Activated CD4-positive, alpha-beta T cell treated with anti-CD3 and anti-CD28 coated beads for 36 hours (primary cell): ENCODE measurements around the gene ADGRB3. TPM values are rescaled to one million over a fixed set of nuclear protein-coding genes. Genes with fewer than 3 reads are reported as not detected.
"Not testable (repeated sequence)": the region's sequence is repeated elsewhere in the genome, so short reads cannot be mapped to it uniquely, and the experiment has no call there.

ENCODE experiments used
- ATAC-seq: fragments of 200-7000 bp; cut with Tn5 transposase; one replicate; pipeline ENCODE4 v1.10.0; 2021; ENCODE audit warnings: mild to moderate bottlenecking, moderate library complexity
- CTCF ChIA-PET: fragments of 350-600 bp; sonication (Branson Sonifier 250); formaldehyde crosslinking; loops from one replicate; lab custom pipeline; 2021; ENCODE audit warnings: antibody characterized with exemption; lab: Charles Lee
- POLR2A ChIA-PET: fragments of 350-600 bp; sonication (Branson Sonifier 250); formaldehyde crosslinking; loops from one replicate; lab custom pipeline; 2021; ENCODE audit warnings: antibody characterized with exemption, inconsistent platforms; lab: Charles Lee
- DNase-seq: peaks from one replicate; pipeline ENCODE4 v3.0.0-alpha.2; 2020
- H3K27ac Mint-ChIP-seq: one replicate; pipeline ENCODE4 v1.8.0; 2021; ENCODE audit warnings: mixed read lengths
- H3K27me3 Mint-ChIP-seq: one replicate; pipeline ENCODE4 v1.8.0; 2021; ENCODE audit warnings: mixed read lengths
- H3K36me3 Mint-ChIP-seq: one replicate; pipeline ENCODE4 v1.8.0; 2021; ENCODE audit warnings: low read depth, mixed read lengths
- H3K4me1 Mint-ChIP-seq: one replicate; pipeline ENCODE4 v1.8.0; 2021; ENCODE audit warnings: mixed read lengths
- H3K4me3 Mint-ChIP-seq: one replicate; pipeline ENCODE4 v1.8.0; 2021; ENCODE audit warnings: mild to moderate bottlenecking, moderate library complexity, mixed read lengths
- H3K9me3 Mint-ChIP-seq: one replicate; pipeline ENCODE4 v1.8.0; 2021; ENCODE audit warnings: low read depth, mixed read lengths
- intact Hi-C, 2 experiments: fragments of 100-400 bp; cut with DNase I in 1 of 2; cut with micrococcal nuclease in 1 of 2; formaldehyde crosslinking; loops; one replicate each; pipeline versions ENCODE4 v1.14.2 to v1.15.1; 2022 to 2024; cut with DNase I, micrococcal nuclease
- total RNA-seq, 2 experiments: library from RNA; stranded (reverse); gene quantifications; one replicate each; pipeline ENCODE4 v1.2.3, GENCODE V29; 2021

The ADGRB3 gene
- total RNA-seq, 2 experiments from 2014 or later: not detected

- DNase-seq: no peak
- no peaks in the 10 kb centered on the region for H3K27me3 Mint-ChIP-seq
- no peak overlapping the region for H3K4me3 Mint-ChIP-seq
- CTCF ChIA-PET: no interaction called here
- H3K27ac Mint-ChIP-seq: no peak overlapping the region
- POLR2A ChIA-PET: no interaction called here
- intact Hi-C loops: no loop called here
- H3K4me1 Mint-ChIP-seq: no peaks in the 10 kb centered on the region
- no peaks in the 10 kb centered on the region for H3K36me3 Mint-ChIP-seq
- peaks cover 10% of the 10 kb centered on the region for H3K9me3 Mint-ChIP-seq
- ATAC-seq: no peak
Measured at GRCh38 chr6:68868646-68869045, 233.6 kb downstream of the ADGRB3 start.

GRCh38 chr6:68873236-68873635 is 238.2 kb downstream of the ADGRB3 start:
- no peaks in the 10 kb centered on the region for H3K27me3 Mint-ChIP-seq
- DNase-seq (no peak), ATAC-seq (no peak)
- ChIA-PET CTCF (interaction anchor here (1.3 kb wide), 1 partner anchor 24 kb away, joined by 4 read pairs; no protein-coding TSS in a partner anchor), POLR2A (no interaction called here)
- intact Hi-C loops: no loop called here
- H3K9me3 Mint-ChIP-seq: no peaks in the 10 kb centered on the region
- no peaks in the 10 kb centered on the region for H3K36me3 Mint-ChIP-seq
- H3K4me1 Mint-ChIP-seq: no peaks in the 10 kb centered on the region
- H3K4me3 Mint-ChIP-seq: no peak overlapping the region
- no peak overlapping the region for H3K27ac Mint-ChIP-seq

- H3K4me3 Mint-ChIP-seq: no peak overlapping the region
- intact Hi-C loops: loop anchor here in 1 of 2 experiments (5.0 kb wide), 2 partner anchors 613 to 858 kb away; no protein-coding TSS in a partner anchor
- no peaks in the 10 kb centered on the region for H3K36me3 Mint-ChIP-seq
- H3K4me1 Mint-ChIP-seq: no peaks in the 10 kb centered on the region
- DNase-seq (no peak), ATAC-seq (no peak)
- CTCF ChIA-PET: no interaction called here
- no peaks in the 10 kb centered on the region for H3K9me3 Mint-ChIP-seq
- POLR2A ChIA-PET: interaction anchor here (0.6 kb wide), 1 partner anchor 46 kb away, joined by 4 read pairs; no protein-coding TSS in a partner anchor
- H3K27me3 Mint-ChIP-seq: no peaks in the 10 kb centered on the region
- H3K27ac Mint-ChIP-seq: no peak overlapping the region
Measured at GRCh38 chr6:68874747-68875146, 239.7 kb downstream of the ADGRB3 start.

GRCh38 chr6:68875403-68875802 is 240.3 kb downstream of the ADGRB3 start:
- H3K27ac Mint-ChIP-seq: no peak overlapping the region
- no peaks in the 10 kb centered on the region for H3K9me3 Mint-ChIP-seq
- intact Hi-C loops: loop anchor here in 1 of 2 experiments (5.0 kb wide), 2 partner anchors 612 to 857 kb away; no protein-coding TSS in a partner anchor
- H3K27me3 Mint-ChIP-seq: no peaks in the 10 kb centered on the region
- ChIA-PET POLR2A (interaction anchor here (0.6 kb wide), 1 partner anchor 47 kb away, joined by 4 read pairs; no protein-coding TSS in a partner anchor), CTCF (no interaction called here)
- H3K4me3 Mint-ChIP-seq: no peak overlapping the region
- H3K36me3 Mint-ChIP-seq: no peaks in the 10 kb centered on the region
- DNase-seq: no peak
- H3K4me1 Mint-ChIP-seq: no peaks in the 10 kb centered on the region
- no peak for ATAC-seq

- intact Hi-C loops: loop anchor here in 1 of 2 experiments (1.0 to 5.0 kb wide), 4 partner anchors 92 to 1231 kb away; no protein-coding TSS in a partner anchor
- DNase-seq (no peak), ATAC-seq (no peak)
- Mint-ChIP-seq H3K36me3 (no peaks in the 10 kb centered on the region), H3K27me3 (no peaks in the 10 kb centered on the region), H3K9me3 (no peaks in the 10 kb centered on the region), H3K4me1 (no peaks in the 10 kb centered on the region), H3K27ac (no peak overlapping the region), H3K4me3 (no peak overlapping the region)
- ChIA-PET POLR2A (no interaction called here), CTCF (no interaction called here)
Measured at GRCh38 chr6:68876792-68877493, 241.9 kb downstream of the ADGRB3 start.

- no peak for ATAC-seq
- CTCF ChIA-PET: interaction anchor here (0.6 kb wide), 1 partner anchor 102 kb away, joined by 3 read pairs; no protein-coding TSS in a partner anchor
Measured at GRCh38 chr6:68880050-68880813, 245.2 kb downstream of the ADGRB3 start.

GRCh38 chr6:68883325-68883724 is 248.2 kb downstream of the ADGRB3 start:
- H3K27me3 Mint-ChIP-seq, H3K36me3 Mint-ChIP-seq, ATAC-seq, H3K9me3 Mint-ChIP-seq, H3K4me1 Mint-ChIP-seq, POLR2A ChIA-PET, H3K4me3 Mint-ChIP-seq, DNase-seq, CTCF ChIA-PET, intact Hi-C loops, H3K27ac Mint-ChIP-seq: not testable (repeated sequence)

More at GRCh38 chr6:68880050-68880813, 245.2 kb downstream of the ADGRB3 start:
- POLR2A ChIA-PET: no interaction called here
- H3K4me1 Mint-ChIP-seq: no peaks in the 10 kb centered on the region
- intact Hi-C loops: no loop called here
- peaks cover 3% of the 10 kb centered on the region for H3K9me3 Mint-ChIP-seq
- no peaks in the 10 kb centered on the region for H3K27me3 Mint-ChIP-seq
- H3K4me3 Mint-ChIP-seq: no peak overlapping the region
- no peaks in the 10 kb centered on the region for H3K36me3 Mint-ChIP-seq
- DNase-seq: no peak
- no peak overlapping the region for H3K27ac Mint-ChIP-seq

GRCh38 chr6:68891419-68891818 is 256.3 kb downstream of the ADGRB3 start:
- Mint-ChIP-seq H3K27ac (no peak overlapping the region), H3K4me1 (no peaks in the 10 kb centered on the region), H3K36me3 (no peaks in the 10 kb centered on the region), H3K4me3 (no peak overlapping the region), H3K27me3 (no peaks in the 10 kb centered on the region), H3K9me3 (no peaks in the 10 kb centered on the region)
- intact Hi-C loops: no loop called here
- CTCF ChIA-PET: no interaction called here
- DNase-seq (no peak), ATAC-seq (no peak)
- POLR2A ChIA-PET: no interaction called here

GRCh38 chr6:68892452-68892851 is 257.4 kb downstream of the ADGRB3 start:
- ChIA-PET POLR2A (no interaction called here), CTCF (no interaction called here)
- DNase-seq: no peak
- ATAC-seq: no peak
- Mint-ChIP-seq H3K4me1 (no peaks in the 10 kb centered on the region), H3K36me3 (no peaks in the 10 kb centered on the region), H3K27me3 (no peaks in the 10 kb centered on the region), H3K9me3 (no peaks in the 10 kb centered on the region), H3K27ac (no peak overlapping the region), H3K4me3 (no peak overlapping the region)
- intact Hi-C loops: no loop called here

- Mint-ChIP-seq H3K4me1 (no peaks in the 10 kb centered on the region), H3K27ac (no peak overlapping the region), H3K36me3 (no peaks in the 10 kb centered on the region), H3K27me3 (no peaks in the 10 kb centered on the region), H3K4me3 (no peak overlapping the region), H3K9me3 (no peaks in the 10 kb centered on the region)
- ChIA-PET CTCF (no interaction called here), POLR2A (no interaction called here)
- DNase-seq (no peak), ATAC-seq (no peak)
- intact Hi-C loops: no loop called here
Measured at GRCh38 chr6:68895929-68896328, 260.8 kb downstream of the ADGRB3 start.

GRCh38 chr6:68901044-68901443 is 266.0 kb downstream of the ADGRB3 start:
- no peaks in the 10 kb centered on the region for H3K4me1 Mint-ChIP-seq
- ChIA-PET POLR2A (no interaction called here), CTCF (no interaction called here)
- H3K4me3 Mint-ChIP-seq: no peak overlapping the region
- ATAC-seq (no peak), DNase-seq (no peak)
- H3K27ac Mint-ChIP-seq: no peak overlapping the region
- H3K36me3 Mint-ChIP-seq: no peaks in the 10 kb centered on the region
- intact Hi-C loops: no loop called here
- H3K27me3 Mint-ChIP-seq: no peaks in the 10 kb centered on the region
- no peaks in the 10 kb centered on the region for H3K9me3 Mint-ChIP-seq
